Measurements from ENCODE around the gene CDH18. TPM values are rescaled to one million over a fixed set of nuclear protein-coding genes. Genes with fewer than 3 reads are reported as not detected.

Gene CDH18
- total RNA-seq, 1 donor from 2014 or later: not detected

DNA sequence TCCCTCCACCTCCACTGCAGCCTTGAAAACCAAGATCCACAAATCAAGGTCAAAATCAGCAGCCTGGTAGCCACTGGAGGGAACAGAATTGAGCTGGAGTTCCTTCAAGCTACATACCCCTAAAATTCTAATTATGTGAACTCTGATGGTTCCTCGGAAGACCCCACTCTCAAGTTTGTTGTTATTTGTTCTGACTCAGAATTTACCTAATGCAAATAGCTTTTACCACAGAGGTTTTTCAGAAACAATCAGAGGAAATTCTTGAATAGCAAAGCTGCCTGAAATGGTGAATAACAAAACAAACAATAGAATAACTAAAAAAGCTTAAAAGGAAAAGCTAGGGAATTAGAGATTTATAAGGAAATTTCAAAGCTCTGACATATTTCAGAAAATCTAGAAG, 220.0 kb downstream of the CDH18 start:
- no peak for ATAC-seq
- intact Hi-C loops (cut with DNase I): no loop called here
- Histone ChIP-seq H3K4me1 (no peaks in the 10 kb centered on the region), H3K36me3 (no peaks in the 10 kb centered on the region), H3K9me3 (no peaks in the 10 kb centered on the region), H3K27me3 (no peaks in the 10 kb centered on the region), H3K4me3 (no peak overlapping the region), H3K27ac (no peak overlapping the region)
- no peak for DNase-seq
- TF ChIP-seq, protein P1, sequence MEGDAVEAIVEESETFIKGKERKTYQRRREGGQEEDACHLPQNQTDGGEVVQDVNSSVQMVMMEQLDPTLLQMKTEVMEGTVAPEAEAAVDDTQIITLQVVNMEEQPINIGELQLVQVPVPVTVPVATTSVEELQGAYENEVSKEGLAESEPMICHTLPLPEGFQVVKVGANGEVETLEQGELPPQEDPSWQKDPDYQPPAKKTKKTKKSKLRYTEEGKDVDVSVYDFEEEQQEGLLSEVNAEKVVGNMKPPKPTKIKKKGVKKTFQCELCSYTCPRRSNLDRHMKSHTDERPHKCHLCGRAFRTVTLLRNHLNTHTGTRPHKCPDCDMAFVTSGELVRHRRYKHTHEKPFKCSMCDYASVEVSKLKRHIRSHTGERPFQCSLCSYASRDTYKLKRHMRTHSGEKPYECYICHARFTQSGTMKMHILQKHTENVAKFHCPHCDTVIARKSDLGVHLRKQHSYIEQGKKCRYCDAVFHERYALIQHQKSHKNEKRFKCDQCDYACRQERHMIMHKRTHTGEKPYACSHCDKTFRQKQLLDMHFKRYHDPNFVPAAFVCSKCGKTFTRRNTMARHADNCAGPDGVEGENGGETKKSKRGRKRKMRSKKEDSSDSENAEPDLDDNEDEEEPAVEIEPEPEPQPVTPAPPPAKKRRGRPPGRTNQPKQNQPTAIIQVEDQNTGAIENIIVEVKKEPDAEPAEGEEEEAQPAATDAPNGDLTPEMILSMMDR (IDR thresholded peaks at IDR 0.05): no peak

DNA sequence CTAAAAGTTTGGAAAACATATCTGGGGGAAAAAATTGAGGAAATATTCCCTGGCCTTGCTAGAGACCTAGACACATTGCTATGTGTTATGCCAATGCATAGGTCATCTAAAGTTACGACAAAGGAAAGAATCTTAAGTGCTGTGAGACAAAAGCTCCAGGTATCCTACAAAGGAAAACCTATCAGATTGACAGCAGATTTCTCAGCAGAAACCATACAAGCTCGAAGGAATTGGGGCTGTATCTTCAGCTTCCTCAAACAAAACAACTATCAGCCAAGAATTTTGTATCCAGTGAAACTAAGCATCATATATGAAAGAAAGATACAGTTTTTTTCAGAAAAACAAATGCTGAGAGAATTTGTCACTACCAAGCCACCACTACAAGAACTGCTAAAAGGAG, 234.4 kb downstream of the CDH18 start:
- TF ChIP-seq, protein P1 (IDR thresholded peaks at IDR 0.05): no peak
- Histone ChIP-seq H3K27me3 (no peaks in the 10 kb centered on the region), H3K9me3 (no peaks in the 10 kb centered on the region), H3K4me1 (no peaks in the 10 kb centered on the region), H3K36me3 (no peaks in the 10 kb centered on the region), H3K27ac (no peak overlapping the region), H3K4me3 (no peak overlapping the region)
- ATAC-seq: no peak
- intact Hi-C loops (cut with DNase I): no loop called here
- DNase-seq: no peak

DNA sequence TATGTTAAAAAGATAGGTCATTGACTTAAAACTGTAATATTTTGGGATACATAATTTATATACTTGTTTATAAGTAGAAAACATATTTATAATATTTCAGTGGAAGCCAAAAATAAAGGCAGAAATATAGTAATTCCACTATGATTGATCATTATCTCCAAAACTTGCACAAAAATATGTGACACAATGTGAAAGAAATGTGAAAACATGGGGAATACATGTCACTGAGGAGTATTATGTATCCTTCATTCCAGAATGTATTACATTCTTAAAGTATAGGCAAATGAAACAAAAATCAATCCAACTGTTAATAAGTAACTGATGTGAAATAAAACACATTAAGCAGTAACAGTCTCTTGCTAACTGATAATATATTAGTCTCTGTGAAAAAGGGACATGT, 236.7 kb downstream of the CDH18 start:
- intact Hi-C loops (cut with DNase I): no loop called here
- TF ChIP-seq, protein P1 (IDR thresholded peaks at IDR 0.05): no peak
- H3K27ac ChIP-seq: no peak overlapping the region
- no peak overlapping the region for H3K4me3 ChIP-seq
- H3K9me3 ChIP-seq: no peaks in the 10 kb centered on the region
- DNase-seq (no peak), ATAC-seq (no peak)
- H3K27me3 ChIP-seq: no peaks in the 10 kb centered on the region
- no peaks in the 10 kb centered on the region for H3K4me1 ChIP-seq
- H3K36me3 ChIP-seq: no peaks in the 10 kb centered on the region

DNA sequence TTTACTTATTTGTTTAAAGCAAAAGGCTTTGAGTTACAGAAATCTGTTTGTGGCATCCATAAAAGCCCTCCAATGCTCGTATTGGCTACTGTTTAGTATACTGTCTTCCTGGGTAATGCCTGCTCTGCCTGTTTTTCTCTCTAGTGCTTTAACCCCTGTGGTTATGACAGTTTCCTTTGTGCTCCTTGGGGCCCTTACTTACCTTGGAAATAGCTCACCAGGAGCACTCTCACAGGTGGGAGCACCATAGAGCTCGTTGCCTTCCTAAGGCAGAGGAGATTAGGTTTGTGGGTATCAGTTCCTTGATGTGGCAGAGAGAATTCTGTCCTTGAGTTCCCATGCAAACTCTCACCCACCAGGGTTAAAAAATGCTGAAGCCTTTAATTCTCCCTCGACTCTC, 242.8 kb downstream of the CDH18 start:
- H3K36me3 ChIP-seq: no peaks in the 10 kb centered on the region
- H3K9me3 ChIP-seq: no peaks in the 10 kb centered on the region
- intact Hi-C loops (cut with DNase I): no loop called here
- no peak for DNase-seq
- no peaks in the 10 kb centered on the region for H3K27me3 ChIP-seq
- TF ChIP-seq, protein P1 (IDR thresholded peaks at IDR 0.05): no peak
- ATAC-seq: no peak
- no peak overlapping the region for H3K4me3 ChIP-seq
- H3K27ac ChIP-seq: no peak overlapping the region
- no peaks in the 10 kb centered on the region for H3K4me1 ChIP-seq

DNA sequence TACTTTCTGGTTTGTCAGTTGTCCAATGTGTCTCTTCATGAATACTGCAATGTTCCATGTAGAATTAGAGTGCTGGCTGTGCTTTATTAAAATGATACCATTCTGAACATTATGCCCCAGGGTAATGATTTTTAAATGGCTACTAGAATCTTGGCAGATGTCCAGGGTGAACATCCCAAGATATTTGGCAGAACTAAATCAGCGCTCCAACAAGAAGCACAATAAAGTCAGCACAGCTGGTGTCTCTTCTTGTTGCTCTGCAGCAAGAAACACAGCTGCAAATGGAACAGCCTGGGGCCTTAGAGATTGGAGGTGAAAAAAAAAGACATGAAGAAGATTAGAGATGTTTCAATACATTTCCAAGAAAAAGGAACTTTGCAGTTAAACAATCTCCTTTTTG, 248.3 kb downstream of the CDH18 start:
- intact Hi-C loops (cut with DNase I): no loop called here
- Histone ChIP-seq H3K27ac (no peak overlapping the region), H3K36me3 (no peaks in the 10 kb centered on the region), H3K4me1 (no peaks in the 10 kb centered on the region), H3K27me3 (no peaks in the 10 kb centered on the region), H3K9me3 (no peaks in the 10 kb centered on the region), H3K4me3 (no peak overlapping the region)
- ATAC-seq: no peak
- no peak for DNase-seq
- TF ChIP-seq, protein P1 (IDR thresholded peaks at IDR 0.05): no peak

DNA sequence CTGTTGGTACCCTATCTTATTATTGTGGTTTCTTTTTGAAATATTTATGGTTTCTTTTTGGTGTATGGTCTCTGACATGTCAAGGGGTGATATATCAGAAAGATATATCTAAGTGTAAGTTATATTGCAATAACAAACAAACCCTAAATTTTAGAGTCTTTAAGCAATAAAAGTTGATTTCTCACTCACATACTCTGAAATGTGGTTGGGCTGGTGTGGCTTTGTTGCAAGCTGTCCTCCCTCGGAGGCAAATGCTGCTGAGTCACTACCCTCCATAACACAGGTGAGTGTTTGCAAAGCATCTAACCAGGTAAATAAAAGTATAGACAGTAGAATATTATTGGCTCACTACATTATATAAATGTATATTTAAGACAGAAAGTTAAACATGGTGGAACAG, 253.2 kb downstream of the CDH18 start:
- H3K27me3 ChIP-seq: no peaks in the 10 kb centered on the region
- no peak for DNase-seq
- no peak overlapping the region for H3K27ac ChIP-seq
- H3K9me3 ChIP-seq: no peaks in the 10 kb centered on the region
- no peaks in the 10 kb centered on the region for H3K4me1 ChIP-seq
- no peak overlapping the region for H3K4me3 ChIP-seq
- no peaks in the 10 kb centered on the region for H3K36me3 ChIP-seq
- no peak for ATAC-seq
- intact Hi-C loops (cut with DNase I): no loop called here
- TF ChIP-seq, protein P1 (IDR thresholded peaks at IDR 0.05): no peak
